ENCODE results near the gene ZNF469. TPM values are rescaled to one million over a fixed set of nuclear protein-coding genes. Genes with fewer than 3 reads are reported as not detected.
A peak's percentile ranks its signal among the peaks of the same experiment; 100 is the strongest.

The ZNF469 gene, protein sequence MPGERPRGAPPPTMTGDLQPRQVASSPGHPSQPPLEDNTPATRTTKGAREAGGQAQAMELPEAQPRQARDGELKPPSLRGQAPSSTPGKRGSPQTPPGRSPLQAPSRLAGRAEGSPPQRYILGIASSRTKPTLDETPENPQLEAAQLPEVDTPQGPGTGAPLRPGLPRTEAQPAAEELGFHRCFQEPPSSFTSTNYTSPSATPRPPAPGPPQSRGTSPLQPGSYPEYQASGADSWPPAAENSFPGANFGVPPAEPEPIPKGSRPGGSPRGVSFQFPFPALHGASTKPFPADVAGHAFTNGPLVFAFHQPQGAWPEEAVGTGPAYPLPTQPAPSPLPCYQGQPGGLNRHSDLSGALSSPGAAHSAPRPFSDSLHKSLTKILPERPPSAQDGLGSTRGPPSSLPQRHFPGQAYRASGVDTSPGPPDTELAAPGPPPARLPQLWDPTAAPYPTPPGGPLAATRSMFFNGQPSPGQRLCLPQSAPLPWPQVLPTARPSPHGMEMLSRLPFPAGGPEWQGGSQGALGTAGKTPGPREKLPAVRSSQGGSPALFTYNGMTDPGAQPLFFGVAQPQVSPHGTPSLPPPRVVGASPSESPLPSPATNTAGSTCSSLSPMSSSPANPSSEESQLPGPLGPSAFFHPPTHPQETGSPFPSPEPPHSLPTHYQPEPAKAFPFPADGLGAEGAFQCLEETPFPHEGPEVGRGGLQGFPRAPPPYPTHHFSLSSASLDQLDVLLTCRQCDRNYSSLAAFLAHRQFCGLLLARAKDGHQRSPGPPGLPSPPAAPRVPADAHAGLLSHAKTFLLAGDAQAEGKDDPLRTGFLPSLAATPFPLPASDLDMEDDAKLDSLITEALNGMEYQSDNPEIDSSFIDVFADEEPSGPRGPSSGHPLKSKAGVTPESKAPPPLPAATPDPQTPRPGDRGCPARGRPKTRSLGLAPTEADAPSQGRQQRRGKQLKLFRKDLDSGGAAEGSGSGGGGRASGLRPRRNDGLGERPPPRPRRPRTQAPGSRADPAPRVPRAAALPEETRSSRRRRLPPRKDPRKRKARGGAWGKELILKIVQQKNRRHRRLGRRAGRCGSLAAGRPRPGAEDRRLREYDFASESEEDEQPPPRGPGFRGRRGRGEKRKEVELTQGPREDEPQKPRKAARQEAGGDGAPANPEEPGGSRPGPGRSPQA (N-terminal part only)
- total RNA-seq = under 1 TPM; 0.03 to 0.16 (median 0.07) TPM

DNA sequence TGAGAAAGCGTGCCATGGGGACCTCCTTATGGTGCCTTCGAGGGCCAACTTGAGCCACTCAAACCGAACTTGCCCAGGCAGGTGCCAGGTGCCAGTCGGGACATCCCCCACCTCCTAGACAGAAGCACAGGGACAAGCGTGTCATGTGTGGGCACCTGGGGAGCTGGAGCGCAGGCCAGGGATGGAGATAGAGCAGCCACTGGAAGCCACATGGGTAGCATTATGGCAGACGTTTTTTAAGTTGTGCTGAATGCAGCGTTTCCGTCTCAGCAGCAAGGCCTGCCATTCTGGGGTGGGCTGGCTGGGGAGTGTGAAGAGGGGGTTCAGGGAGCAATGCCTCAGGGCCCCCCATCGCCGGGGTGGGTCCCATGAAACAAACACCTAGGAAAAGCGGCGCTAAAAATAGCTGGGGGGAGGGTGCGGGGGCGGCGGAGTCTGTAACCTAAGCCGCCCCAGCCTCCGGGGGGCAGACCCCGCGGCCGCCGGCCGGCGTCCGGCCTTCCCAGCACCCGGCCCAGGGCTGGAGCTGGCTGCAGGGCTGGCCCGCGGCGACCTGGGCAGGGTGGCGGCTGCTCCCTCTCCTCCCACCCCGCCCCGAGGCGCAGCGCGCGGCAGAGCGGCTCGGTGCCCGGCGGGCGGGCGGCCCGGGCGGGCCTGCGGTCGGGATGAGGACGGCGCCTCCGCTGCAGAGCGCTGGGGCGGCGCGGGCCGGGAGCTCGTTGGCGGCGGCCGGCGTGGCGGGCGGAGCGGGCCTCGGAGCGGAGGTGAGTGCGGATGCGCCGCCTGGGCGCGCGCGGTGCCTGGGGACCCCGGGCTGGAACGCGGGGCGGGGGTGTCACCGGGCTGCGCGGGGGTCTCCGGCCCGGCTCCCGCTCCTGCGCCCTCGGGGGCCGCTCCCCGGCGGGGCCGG lies at the start of gene ZNF469:
Gene ZNF469 (plus strand): TSS at position 469 of the 910 bp plus-strand sequence. CDS start 44,512 bp downstream, outside the sequence.
- Histone ChIP-seq H3K4me1 (peaks cover 0 to 20% of the 10 kb centered on the region in 2 donors), H3K27me3 (no peaks in the 10 kb centered on the region), H3K36me3 (no peaks in the 10 kb centered on the region), H3K4me3 (peak within 1 kb of the TSS; percentile 23 to 48 (median 34)), H3K27ac (peak within 1 kb of the TSS in 1 of 4 donors; percentile 72), H3K9me3 (no peaks in the 10 kb centered on the region)
- DNase-seq (no peak), ATAC-seq (peak; percentile 23 to 49)
- in situ Hi-C loops (cut with MboI; ENCODE audit: low sequenced_read_pairs in 4 of 4) = no loop called here
- TF ChIP-seq, protein P1, sequence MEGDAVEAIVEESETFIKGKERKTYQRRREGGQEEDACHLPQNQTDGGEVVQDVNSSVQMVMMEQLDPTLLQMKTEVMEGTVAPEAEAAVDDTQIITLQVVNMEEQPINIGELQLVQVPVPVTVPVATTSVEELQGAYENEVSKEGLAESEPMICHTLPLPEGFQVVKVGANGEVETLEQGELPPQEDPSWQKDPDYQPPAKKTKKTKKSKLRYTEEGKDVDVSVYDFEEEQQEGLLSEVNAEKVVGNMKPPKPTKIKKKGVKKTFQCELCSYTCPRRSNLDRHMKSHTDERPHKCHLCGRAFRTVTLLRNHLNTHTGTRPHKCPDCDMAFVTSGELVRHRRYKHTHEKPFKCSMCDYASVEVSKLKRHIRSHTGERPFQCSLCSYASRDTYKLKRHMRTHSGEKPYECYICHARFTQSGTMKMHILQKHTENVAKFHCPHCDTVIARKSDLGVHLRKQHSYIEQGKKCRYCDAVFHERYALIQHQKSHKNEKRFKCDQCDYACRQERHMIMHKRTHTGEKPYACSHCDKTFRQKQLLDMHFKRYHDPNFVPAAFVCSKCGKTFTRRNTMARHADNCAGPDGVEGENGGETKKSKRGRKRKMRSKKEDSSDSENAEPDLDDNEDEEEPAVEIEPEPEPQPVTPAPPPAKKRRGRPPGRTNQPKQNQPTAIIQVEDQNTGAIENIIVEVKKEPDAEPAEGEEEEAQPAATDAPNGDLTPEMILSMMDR (IDR thresholded peaks at IDR 0.05 in 4 of 5, conservative IDR thresholded peaks at IDR 0.05 in 1 of 5) = no peak
- peak in 1 of 2 donors; percentile 19 for TF ChIP-seq POLR2A (IDR thresholded peaks at IDR 0.05)
- intact Hi-C loops (cut with DNase I; ENCODE audit: low total_unique reads) = loop anchor here (1.0 to 5.0 kb wide), 2 partner anchors 75 to 187 kb away; no protein-coding TSS in a partner anchor

DNA sequence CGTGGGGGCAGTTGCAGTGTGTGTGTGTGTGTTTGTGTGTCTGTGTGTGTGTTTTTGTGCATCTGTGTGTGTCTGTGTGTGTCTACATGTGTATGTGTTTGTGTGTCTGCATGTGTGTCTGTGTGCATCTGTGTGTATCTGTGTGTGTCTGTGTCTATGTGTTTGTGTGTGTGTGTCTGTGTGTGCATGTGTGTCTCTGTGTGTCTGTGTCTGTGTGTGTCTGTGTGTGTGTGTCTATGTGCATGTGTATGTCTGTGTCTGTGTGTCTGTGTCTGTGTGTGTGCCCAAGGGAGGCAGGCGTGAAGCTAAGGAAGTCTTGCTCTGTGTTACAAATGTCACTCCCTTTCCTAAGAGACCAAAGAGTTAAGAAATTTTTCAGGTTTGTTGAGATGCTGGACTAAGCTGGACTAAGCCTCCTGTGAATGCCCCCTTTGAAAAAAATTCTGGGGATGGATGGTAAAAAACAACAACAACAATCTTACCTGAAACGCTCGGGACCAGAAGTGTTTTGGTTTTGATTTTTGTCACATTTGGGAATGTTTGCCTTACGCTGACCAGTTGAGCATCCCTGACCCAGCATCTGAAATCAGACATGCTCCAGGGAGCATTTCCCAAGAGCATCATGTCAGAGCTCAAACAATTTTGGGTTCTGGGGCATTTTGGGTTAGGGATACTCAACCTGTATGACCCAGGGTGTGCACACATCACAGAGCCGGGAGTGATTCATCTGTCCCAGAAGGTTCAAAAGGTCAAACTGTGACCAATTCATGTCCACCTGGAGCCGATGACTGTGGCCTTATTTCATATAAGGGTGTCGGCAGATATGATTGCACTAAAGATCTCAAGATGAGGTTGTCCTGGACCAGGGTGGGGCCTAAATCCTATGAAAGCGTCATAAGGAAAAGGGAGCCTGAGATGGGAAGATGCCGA lies 48.6 kb upstream of the ZNF469 start:
- ATAC-seq (no peak), DNase-seq (no peak)
- Histone ChIP-seq H3K27ac (no peak overlapping the region), H3K36me3 (no peaks in the 10 kb centered on the region), H3K4me1 (peaks cover 6 to 9% of the 10 kb centered on the region in 2 donors), H3K9me3 (no peaks in the 10 kb centered on the region), H3K27me3 (peaks cover 0 to 9% (median 0%) of the 10 kb centered on the region in 3 donors), H3K4me3 (no peak overlapping the region)
- in situ Hi-C loops (cut with MboI; ENCODE audit: low sequenced_read_pairs in 4 of 4) (no loop called here), intact Hi-C loops (cut with DNase I; ENCODE audit: low total_unique reads) (no loop called here)
- TF ChIP-seq, protein P1 (IDR thresholded peaks at IDR 0.05 in 4 of 5, conservative IDR thresholded peaks at IDR 0.05 in 1 of 5) = no peak
- TF ChIP-seq POLR2A (IDR thresholded peaks at IDR 0.05) = no peak

DNA sequence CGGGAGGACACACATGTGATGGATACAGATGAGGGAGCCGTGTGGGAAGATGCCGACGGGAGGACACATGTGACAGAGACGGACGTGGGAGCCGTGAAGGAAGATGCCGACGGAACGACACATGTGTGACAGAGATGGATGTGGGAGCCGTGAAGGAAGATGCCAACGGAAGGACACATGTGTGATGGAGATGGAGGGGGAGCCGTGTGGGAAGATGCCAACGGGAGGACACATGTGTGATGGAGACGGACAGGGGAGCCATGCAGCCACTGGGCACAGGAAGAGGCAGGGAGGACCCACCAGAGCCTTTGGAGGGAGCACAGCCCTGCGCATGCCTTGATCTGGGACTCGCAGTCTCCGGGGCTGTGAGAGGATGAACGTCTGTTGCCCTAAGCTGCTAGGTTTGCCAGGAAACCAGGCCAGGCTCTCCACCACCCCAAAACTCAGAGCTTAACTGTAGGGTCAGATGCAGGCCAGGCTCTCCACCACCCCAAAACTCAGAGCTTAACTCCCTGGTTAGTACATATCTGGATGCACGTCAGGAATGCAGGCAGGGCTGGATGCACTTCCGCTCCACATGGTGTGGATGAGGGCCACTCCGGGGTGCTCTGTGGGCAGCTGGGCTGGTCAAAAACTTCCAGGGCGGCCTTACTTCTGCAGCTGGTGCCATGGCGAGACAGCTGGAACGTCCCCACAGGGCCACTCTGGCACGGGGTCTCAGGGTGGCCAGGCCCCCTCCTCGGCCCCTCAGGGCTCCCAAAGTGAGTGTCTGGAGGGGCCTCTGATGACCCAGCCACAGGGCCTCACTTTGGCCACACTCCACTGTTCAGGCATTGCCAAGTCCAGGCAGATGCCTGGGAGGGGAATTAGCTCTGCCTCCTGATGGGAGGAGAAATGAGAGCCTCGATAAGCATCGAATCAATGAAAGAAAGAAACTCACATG lies 47.7 kb upstream of the ZNF469 start:
- in situ Hi-C loops (cut with MboI; ENCODE audit: low sequenced_read_pairs in 4 of 4) = no loop called here
- no peak for DNase-seq
- Histone ChIP-seq H3K36me3 (no peaks in the 10 kb centered on the region), H3K27ac (no peak overlapping the region), H3K9me3 (no peaks in the 10 kb centered on the region), H3K27me3 (peaks cover 0 to 9% (median 0%) of the 10 kb centered on the region in 3 donors), H3K4me3 (no peak overlapping the region), H3K4me1 (peaks cover 6 to 9% of the 10 kb centered on the region in 2 donors)
- intact Hi-C loops (cut with DNase I; ENCODE audit: low total_unique reads) = no loop called here
- ATAC-seq = no peak
- no peak for TF ChIP-seq POLR2A (IDR thresholded peaks at IDR 0.05)
- TF ChIP-seq, protein P1 (IDR thresholded peaks at IDR 0.05 in 4 of 5, conservative IDR thresholded peaks at IDR 0.05 in 1 of 5) = no peak
